ENCODE results near the gene CIART. TPM values are rescaled to one million over a fixed set of nuclear protein-coding genes. Genes with fewer than 3 reads are reported as not detected.
A peak's percentile ranks its signal among the peaks of the same experiment; 100 is the strongest.

The CIART gene
- total RNA-seq, 2 experiments from 2014 or later = 4.0 to 4.5 TPM

DNA sequence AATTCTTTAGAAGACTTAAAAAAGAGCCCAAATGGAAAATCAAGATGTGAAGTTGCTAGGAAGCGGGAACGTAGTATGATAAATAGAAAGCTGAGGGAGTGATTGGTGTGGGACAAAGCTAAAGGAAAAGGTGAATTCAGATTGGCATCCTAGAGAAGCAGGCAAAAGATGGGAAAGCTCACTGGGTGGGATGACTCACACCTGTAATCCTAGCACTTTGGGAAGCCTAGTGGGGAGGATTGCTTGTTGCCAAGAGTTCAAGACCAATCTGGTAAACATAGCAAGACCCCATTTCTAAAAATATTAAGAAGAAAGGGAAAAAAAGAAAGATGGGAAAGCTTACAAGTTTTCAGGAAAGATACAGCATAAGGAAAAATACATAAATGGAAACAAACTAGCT, 13.1 kb downstream of the CIART start:
- peaks cover 23% of the 10 kb centered on the region for H3K4me1 Mint-ChIP-seq (ENCODE audit: low read depth)
- POLR2A ChIA-PET = interaction anchor here (1.4 kb wide), 1 partner anchor 26 kb away, joined by 3 read pairs; the partner anchor contains the start of gene APH1A
- H3K27ac ChIP-seq (ENCODE audit: low read depth in 1 of 2, low read length in 2 of 2) = no peak overlapping the region
- ATAC-seq (ENCODE audit: poor library complexity) (no peak), DNase-seq (no peak)
- H3K9me3 Mint-ChIP-seq = no peaks in the 10 kb centered on the region
- H3K4me3 ChIP-seq (ENCODE audit: low read length) = no peak overlapping the region
- peaks cover 58% of the 10 kb centered on the region for H3K36me3 Mint-ChIP-seq (ENCODE audit: low read depth)
- H3K36me3 ChIP-seq (ENCODE audit: insufficient read depth, low read length) = peaks cover 19% of the 10 kb centered on the region
- intact Hi-C loops (cut with DNase I, micrococcal nuclease) = no loop called here
- H3K4me3 Mint-ChIP-seq = peak overlapping the region; percentile 9
- CTCF ChIA-PET = interaction anchor here (0.8 to 0.9 kb wide), 2 partner anchors 14 to 40 kb away, joined by 3 read pairs; no protein-coding TSS in a partner anchor
- H3K4me1 ChIP-seq (ENCODE audit: insufficient read depth, low read length) = peaks cover 19% of the 10 kb centered on the region
- no peaks in the 10 kb centered on the region for H3K9me3 ChIP-seq (ENCODE audit: control insufficient read depth in 1 of 2, insufficient read depth in 1 of 2, low read length in 2 of 2)
- no peaks in the 10 kb centered on the region for H3K27me3 Mint-ChIP-seq
- H3K27me3 ChIP-seq (ENCODE audit: control insufficient read depth in 1 of 2, insufficient read depth in 2 of 2, low read length in 2 of 2) = no peaks in the 10 kb centered on the region
- TF ChIP-seq, protein P1, sequence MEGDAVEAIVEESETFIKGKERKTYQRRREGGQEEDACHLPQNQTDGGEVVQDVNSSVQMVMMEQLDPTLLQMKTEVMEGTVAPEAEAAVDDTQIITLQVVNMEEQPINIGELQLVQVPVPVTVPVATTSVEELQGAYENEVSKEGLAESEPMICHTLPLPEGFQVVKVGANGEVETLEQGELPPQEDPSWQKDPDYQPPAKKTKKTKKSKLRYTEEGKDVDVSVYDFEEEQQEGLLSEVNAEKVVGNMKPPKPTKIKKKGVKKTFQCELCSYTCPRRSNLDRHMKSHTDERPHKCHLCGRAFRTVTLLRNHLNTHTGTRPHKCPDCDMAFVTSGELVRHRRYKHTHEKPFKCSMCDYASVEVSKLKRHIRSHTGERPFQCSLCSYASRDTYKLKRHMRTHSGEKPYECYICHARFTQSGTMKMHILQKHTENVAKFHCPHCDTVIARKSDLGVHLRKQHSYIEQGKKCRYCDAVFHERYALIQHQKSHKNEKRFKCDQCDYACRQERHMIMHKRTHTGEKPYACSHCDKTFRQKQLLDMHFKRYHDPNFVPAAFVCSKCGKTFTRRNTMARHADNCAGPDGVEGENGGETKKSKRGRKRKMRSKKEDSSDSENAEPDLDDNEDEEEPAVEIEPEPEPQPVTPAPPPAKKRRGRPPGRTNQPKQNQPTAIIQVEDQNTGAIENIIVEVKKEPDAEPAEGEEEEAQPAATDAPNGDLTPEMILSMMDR (IDR thresholded peaks at IDR 0.05) = no peak
- peak overlapping the region; percentile 26 for H3K27ac Mint-ChIP-seq

DNA sequence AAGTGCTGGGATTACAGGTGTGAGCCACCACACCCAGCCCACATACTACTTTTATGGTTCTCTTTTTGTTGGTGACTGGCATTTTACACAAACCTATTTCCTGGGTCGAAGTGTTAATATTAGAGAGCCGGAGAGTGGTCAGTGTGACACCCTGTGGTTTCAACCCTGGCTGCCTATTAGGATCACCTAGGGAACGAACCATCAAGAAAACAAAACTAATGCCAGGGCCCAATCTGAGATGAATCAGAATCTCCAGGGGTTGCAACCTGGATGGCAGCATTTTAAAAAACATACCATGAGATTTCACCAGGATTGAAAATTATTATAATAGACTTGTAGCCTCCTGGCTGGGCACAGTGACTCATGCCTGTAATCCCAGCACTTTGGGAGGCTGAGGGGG, 17.4 kb downstream of the CIART start:
- TF ChIP-seq, protein P1 (IDR thresholded peaks at IDR 0.05) = no peak
- H3K4me1 ChIP-seq (ENCODE audit: insufficient read depth, low read length) = peaks cover under 1% of the 10 kb centered on the region
- no peak overlapping the region for H3K4me3 ChIP-seq (ENCODE audit: low read length)
- no peak overlapping the region for H3K27ac ChIP-seq (ENCODE audit: low read depth in 1 of 2, low read length in 2 of 2)
- H3K36me3 Mint-ChIP-seq (ENCODE audit: low read depth) = peaks cover 70% of the 10 kb centered on the region
- H3K27me3 ChIP-seq (ENCODE audit: control insufficient read depth in 1 of 2, insufficient read depth in 2 of 2, low read length in 2 of 2) = no peaks in the 10 kb centered on the region
- H3K27ac Mint-ChIP-seq = no peak overlapping the region
- H3K9me3 ChIP-seq (ENCODE audit: control insufficient read depth in 1 of 2, insufficient read depth in 1 of 2, low read length in 2 of 2) = no peaks in the 10 kb centered on the region
- no peaks in the 10 kb centered on the region for H3K9me3 Mint-ChIP-seq
- DNase-seq (no peak), ATAC-seq (ENCODE audit: poor library complexity) (no peak)
- intact Hi-C loops (cut with DNase I, micrococcal nuclease) = no loop called here
- peaks cover 40% of the 10 kb centered on the region for H3K36me3 ChIP-seq (ENCODE audit: insufficient read depth, low read length)
- peaks cover 11% of the 10 kb centered on the region for H3K4me1 Mint-ChIP-seq (ENCODE audit: low read depth)
- POLR2A ChIA-PET = interaction anchor here (1.0 kb wide), 1 partner anchor 64 kb away, joined by 5 read pairs; the partner anchor contains the start of gene RPRD2
- CTCF ChIA-PET = interaction anchor here (0.9 kb wide), 1 partner anchor 44 kb away, joined by 3 read pairs; no protein-coding TSS in a partner anchor
- H3K27me3 Mint-ChIP-seq = no peaks in the 10 kb centered on the region
- H3K4me3 Mint-ChIP-seq = no peak overlapping the region

DNA sequence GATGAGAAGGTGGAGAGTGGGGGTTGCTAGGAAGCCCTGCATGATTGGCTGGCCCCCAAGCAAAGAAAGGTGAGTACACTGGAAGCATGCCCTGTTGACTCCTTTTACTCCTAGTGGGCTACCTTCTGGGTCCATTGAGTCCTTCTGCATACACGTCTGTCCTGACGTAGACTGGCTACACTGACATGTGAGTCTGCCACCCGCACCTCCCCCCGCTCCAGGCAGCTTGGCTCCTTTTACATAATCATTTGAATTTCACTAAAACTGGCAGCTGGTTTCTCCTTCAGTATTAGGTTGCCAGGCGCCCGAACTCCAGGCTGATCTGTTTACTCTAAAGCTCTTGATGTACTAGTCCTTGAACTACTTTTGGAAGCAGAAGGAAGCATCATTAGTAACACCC, 20.0 kb downstream of the CIART start:
- H3K27me3 ChIP-seq (ENCODE audit: control insufficient read depth in 1 of 2, insufficient read depth in 2 of 2, low read length in 2 of 2) = no peaks in the 10 kb centered on the region
- H3K36me3 Mint-ChIP-seq (ENCODE audit: low read depth) = peaks cover 66% of the 10 kb centered on the region
- ChIA-PET CTCF (no interaction called here), POLR2A (no interaction called here)
- H3K27ac Mint-ChIP-seq = no peak overlapping the region
- no peaks in the 10 kb centered on the region for H3K9me3 Mint-ChIP-seq
- peaks cover 4% of the 10 kb centered on the region for H3K4me1 Mint-ChIP-seq (ENCODE audit: low read depth)
- H3K9me3 ChIP-seq (ENCODE audit: control insufficient read depth in 1 of 2, insufficient read depth in 1 of 2, low read length in 2 of 2) = no peaks in the 10 kb centered on the region
- intact Hi-C loops (cut with DNase I, micrococcal nuclease) = no loop called here
- no peaks in the 10 kb centered on the region for H3K4me1 ChIP-seq (ENCODE audit: insufficient read depth, low read length)
- ATAC-seq (ENCODE audit: poor library complexity) = no peak
- H3K36me3 ChIP-seq (ENCODE audit: insufficient read depth, low read length) = peaks cover 36% of the 10 kb centered on the region
- H3K27me3 Mint-ChIP-seq = no peaks in the 10 kb centered on the region
- no peak overlapping the region for H3K27ac ChIP-seq (ENCODE audit: low read depth in 1 of 2, low read length in 2 of 2)
- no peak for DNase-seq
- H3K4me3 ChIP-seq (ENCODE audit: low read length) = no peak overlapping the region
- TF ChIP-seq, protein P1 (IDR thresholded peaks at IDR 0.05) = no peak
- H3K4me3 Mint-ChIP-seq = no peak overlapping the region

Measured in CD4-positive, alpha-beta T cell (primary cell).